Upper lobe of left lung (tissue), 4 donors: ENCODE data around the gene ZFPL1.

Experiments used
- EP300 ChIP-seq, 4 donors: sonication (generic); formaldehyde crosslinking; IDR thresholded peaks; one replicate each; pipeline ENCODE4 v1.5.1; 2017; ENCODE audit warnings: antibody characterized with exemption in 4 of 4, control low read depth in 2 of 4
- TF ChIP-seq, protein P1 (sequence below), 6 experiments: fragments of 450-650 bp in 4 of 6; fragments of 200-600 bp in 2 of 6; sonication (generic) in 2 of 6; IDR thresholded peaks; one replicate each; pipeline ENCODE4 v1.5.1; 2016 to 2019; ENCODE audit warnings: antibody characterized with exemption in 6 of 6

DNA sequence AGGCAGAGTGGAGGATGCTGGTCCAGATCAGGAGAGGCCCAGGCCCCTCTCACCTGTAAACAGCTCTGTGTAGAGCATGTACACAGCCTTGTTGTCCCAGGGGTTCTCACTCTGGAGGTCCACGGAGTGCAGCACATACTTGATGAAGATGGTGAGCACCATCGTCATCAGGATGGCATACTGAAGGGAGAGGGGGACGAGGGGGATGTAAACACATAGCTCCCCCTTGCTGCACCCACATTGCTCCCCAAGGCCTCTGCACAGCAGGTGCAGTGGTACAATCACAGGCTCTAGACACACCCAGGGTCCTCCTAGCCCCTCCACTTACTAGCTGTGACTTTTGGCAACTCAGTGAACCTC lies 47.4 kb downstream of the ZFPL1 start:
- no peak for TF ChIP-seq EP300 (IDR thresholded peaks at IDR 0.05)
- TF ChIP-seq, protein P1, sequence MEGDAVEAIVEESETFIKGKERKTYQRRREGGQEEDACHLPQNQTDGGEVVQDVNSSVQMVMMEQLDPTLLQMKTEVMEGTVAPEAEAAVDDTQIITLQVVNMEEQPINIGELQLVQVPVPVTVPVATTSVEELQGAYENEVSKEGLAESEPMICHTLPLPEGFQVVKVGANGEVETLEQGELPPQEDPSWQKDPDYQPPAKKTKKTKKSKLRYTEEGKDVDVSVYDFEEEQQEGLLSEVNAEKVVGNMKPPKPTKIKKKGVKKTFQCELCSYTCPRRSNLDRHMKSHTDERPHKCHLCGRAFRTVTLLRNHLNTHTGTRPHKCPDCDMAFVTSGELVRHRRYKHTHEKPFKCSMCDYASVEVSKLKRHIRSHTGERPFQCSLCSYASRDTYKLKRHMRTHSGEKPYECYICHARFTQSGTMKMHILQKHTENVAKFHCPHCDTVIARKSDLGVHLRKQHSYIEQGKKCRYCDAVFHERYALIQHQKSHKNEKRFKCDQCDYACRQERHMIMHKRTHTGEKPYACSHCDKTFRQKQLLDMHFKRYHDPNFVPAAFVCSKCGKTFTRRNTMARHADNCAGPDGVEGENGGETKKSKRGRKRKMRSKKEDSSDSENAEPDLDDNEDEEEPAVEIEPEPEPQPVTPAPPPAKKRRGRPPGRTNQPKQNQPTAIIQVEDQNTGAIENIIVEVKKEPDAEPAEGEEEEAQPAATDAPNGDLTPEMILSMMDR (IDR thresholded peaks at IDR 0.05), result no peak
